Epithelial cell of prostate (primary cell): ENCODE data around the gene SORL1-AS1.
A peak's percentile ranks its signal among the peaks of the same experiment; 100 is the strongest.

ENCODE experiments used
- DNase-seq: peaks from one replicate; pipeline ENCODE4 v3.0.0-alpha.2; 2011; ENCODE audit warnings: low read depth, low spot score
- H3K27ac ChIP-seq: fragments of 450-650 bp; 2 replicates; pipeline ENCODE4 v1.5.1; 2017; ENCODE audit warnings: mild to moderate bottlenecking

Gene SORL1-AS1

GRCh38 chr11:121476379-121477032 lies 23.7 kb upstream of the SORL1-AS1 start:
- H3K27ac ChIP-seq: peak overlapping the region; percentile 47
- DNase-seq: peak; percentile 90

DNA sequence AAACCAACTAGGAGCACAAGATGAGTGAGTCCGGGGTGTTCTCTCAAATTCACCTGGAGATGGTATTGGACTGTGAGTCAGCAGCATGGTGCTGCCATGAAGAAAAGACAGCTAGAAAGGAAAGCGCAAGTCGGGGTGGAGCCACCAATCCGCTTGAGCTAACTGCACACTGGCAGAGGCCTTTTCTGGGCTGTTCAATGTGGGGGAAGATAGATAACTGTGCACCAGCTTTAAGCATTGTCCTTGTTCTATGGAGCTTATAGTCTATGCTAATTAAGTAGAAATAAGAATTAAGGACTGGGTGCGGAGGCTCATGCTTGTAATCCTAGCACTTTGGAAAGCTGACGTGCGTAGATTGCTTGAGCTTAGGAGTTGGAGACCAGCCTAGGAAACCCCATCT lies 21.9 kb upstream of the SORL1-AS1 start:
- DNase-seq: no peak
- no peak overlapping the region for H3K27ac ChIP-seq

DNA sequence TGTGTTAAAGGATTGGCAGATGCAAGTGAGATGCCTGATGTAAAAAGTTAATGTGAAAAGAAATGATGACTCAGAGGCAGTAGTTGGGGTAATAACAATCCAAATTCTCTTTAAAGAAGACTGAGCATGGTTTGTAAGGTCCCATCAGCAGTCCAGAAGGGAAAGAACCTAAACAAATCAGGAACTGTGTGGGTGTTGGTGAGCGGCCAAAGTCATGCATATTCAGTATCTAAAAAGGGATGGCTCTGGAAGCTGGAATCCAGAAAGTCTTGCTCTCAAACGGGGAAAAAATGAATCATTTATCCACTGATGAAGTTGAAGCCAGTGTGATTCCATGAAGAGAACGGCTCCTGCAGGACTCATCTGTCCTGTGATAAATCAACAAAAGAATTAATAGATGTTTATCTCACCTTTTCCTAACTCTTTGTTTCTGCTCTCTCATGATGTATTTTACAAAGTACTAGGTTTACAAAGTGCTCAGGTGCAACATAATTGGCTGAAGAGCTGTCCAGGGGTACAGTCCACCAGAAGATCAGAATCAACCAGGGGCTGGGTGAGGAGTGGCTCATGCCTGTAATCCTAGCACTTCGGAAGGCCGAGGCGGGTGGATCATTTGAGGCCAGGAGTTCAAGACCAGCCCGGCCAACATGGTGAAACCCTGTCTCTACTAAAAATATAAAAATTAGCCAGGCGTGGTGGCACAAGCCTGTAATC lies 20.5 kb upstream of the SORL1-AS1 start:
- no peak overlapping the region for H3K27ac ChIP-seq
- no peak for DNase-seq

DNA sequence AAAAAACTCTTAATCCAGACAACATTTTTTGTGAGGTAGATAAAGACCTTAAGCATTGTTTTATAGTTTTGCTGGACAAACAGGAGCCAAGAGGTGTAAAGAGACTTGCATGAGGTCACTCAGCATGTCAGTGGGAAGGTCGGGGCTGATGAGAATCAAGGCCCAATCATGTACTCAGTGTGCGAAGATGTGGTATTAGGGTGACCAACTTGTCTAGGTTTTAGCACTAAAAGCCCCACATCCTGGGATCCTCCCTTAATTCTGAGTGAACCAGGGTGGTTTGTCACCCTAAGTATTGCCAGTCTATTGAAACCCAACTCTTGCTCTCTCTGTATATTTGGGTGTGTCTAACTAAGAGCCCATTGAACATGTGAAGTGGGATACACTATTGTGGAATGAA lies 19.5 kb upstream of the SORL1-AS1 start:
- no peak overlapping the region for H3K27ac ChIP-seq

DNA sequence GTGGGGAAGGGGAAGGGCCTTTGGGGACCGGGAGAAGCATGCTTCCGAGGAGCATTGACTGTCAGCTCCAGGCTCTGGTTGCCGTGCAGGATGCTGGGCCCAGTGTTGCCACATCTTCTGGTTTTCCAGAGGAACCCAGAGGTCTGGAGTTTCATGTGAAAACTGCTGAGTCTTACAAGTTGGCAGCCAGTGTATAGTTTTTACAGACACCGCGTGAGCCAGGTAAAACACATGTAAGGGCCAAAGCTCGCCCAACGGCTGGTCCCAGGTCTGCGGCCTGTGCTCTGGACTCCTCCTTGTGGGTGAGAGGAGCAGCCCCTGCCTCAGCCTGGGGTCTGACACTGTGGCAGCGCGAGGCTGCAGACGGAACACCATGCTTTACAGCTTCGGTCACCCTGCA lies 18.4 kb upstream of the SORL1-AS1 start:
- no peak overlapping the region for H3K27ac ChIP-seq
- no peak for DNase-seq

More for the DNA sequence above, 19.5 kb upstream of the SORL1-AS1 start:
- no peak for DNase-seq

DNA sequence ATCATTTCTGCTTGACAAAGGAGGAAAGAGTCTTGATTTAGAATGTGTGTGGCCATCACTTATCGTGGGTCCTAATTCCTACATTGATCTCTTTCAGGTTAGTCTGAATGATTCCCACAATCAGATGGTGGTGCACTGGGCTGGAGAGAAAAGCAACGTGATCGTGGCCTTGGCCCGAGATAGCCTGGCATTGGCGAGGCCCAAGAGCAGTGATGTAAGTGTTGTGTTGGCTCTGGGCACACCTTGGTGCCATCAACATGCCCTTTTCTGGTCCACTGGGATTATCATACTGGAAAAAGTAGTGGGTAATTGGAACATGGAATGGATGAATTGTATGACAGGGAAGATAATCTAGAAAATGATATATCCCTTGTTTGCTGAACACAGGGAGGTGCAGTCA lies 17.1 kb upstream of the SORL1-AS1 start:
- no peak overlapping the region for H3K27ac ChIP-seq
- DNase-seq: no peak

DNA sequence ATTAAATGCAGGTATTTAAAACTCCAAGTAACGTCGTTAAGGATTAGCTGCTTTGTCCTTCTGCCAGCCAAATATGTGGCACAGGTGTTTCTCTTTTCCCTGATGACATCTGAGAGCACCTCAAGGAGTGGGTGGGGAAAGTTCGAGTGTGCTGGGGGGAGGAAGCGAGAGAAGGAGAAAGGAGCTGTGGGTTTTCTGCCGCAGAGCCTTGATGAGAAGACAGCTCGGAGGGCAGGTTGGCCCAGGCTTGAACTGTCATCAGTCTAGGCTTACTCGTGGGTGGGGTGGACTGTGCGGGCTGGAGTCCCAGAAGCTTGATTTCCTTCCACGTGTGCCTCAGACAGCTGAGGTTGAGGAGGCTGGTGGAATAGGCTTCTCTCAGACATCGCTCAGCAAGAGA lies 15.2 kb upstream of the SORL1-AS1 start:
- H3K27ac ChIP-seq: peak overlapping the region; percentile 91
- no peak for DNase-seq

DNA sequence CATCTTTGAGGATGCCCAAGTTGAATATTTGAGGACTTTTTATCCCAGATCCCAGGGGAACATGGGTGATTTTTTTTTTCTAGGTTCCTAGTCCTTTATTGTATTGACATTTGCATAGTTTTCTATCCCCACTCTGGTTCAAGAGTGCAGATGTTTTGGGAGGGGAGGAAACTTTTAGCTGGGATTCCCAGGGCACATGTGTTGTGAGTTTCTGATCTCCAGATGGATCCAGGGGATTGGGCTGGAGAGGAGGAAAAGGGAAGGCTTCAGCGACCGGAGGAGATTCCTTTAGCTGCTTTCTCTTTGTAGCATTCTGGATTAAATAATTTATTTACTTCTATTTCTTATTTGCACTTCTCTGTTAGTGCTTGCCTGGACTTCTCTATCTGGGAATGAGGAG lies 14.7 kb upstream of the SORL1-AS1 start:
- peak overlapping the region; percentile 91 for H3K27ac ChIP-seq

DNA sequence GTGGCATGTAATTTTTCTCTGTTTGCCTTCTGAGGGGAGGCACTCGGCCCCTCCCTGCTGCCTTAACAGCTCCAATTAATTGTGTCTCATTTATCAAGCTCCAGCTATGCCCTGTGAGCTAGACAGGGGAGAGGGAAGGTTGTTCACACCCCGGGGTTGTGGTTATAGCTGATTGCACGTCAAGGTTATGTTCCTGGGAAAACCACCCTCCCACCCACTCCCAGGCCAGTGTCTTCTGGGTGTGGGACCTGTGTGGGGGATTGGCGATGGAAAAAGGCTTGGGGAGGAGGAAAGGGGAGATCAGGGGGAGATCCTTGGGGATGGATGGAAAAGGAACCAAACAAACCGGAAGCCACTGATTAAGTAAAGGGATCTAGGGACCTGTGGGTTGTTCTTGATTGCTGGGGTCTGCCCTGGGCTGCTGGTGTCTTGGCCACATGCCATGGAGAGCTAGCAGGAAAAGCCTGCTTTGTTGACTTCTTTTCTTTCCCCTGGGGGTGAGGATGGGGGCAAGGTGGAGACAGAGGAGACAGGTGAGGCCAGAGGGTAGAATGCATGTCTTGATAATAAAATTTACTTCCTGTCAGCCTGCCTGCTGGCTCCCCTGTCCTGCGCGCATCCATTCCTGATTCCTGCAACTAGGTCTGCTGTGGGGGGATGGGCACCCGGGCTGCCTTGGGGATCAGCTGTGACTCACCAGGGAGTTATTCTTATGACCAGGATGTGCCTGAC lies 13.5 kb upstream of the SORL1-AS1 start:
- peak overlapping the region; percentile 91 for H3K27ac ChIP-seq
- no peak for DNase-seq

More for the DNA sequence above, 14.7 kb upstream of the SORL1-AS1 start:
- no peak for DNase-seq

GRCh38 chr11:121465709-121466062 lies 12.9 kb upstream of the SORL1-AS1 start:
- DNase-seq: no peak
- peak overlapping the region; percentile 91 for H3K27ac ChIP-seq

DNA sequence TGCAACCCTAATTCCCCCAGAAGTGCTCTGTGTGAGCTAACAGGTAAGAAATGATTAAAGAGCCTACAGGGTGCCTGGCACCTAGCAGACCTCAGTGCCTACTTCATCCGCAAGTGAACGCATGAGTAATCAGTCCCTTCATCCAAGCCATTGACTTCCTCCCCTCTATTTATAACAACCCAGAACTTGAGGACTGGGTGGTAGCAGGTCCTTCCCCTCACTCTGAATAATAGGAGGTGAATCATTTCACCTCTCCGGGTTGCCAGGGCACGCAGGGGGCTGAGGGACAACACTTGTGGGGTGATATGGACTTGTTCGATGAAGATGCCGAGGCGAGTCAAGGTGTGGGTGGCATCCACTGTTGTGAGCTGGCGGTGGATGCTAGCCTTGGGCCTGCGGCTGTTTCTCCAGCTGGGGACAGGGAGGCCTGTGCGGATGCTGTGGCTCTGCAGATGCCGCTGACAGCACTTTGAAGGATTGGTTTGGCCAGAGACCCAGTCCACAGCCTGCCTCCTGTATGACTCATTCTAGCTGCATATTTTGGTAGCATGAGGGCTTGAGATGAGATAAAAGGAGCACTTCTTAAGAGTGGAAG lies 11.7 kb upstream of the SORL1-AS1 start:
- DNase-seq: no peak
- H3K27ac ChIP-seq: peak overlapping the region; percentile 91

DNA sequence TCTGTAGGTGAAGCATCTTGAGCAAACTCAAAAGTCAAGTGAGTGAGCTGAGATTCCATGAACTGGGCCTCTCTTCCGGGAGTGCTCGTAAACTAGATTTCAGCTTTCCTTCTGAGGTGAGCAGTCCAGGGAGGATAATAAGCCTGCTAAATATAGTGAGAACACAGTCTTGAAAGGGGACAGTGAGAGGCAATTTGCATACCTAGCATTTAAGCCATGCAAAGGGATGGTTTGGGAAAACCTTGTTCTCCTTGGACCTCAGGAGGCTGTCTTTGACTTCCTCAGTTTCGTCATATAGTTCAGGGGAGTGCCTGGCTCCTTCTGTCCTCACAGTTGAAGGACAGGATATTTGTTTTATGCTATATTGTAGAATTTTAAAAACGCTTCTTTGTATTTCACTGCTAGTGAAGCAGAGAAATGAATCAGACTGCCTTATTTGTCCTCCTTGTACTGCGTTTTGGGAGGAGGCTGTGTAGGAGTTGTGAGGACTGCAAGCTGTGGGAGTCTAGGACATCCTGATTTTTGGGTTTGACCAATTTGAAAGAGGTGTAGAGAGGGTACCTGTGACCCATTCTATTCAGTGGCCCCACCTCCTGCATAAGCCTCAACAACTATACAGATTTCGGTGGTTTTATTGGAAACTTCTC lies 11.0 kb upstream of the SORL1-AS1 start:
- peak overlapping the region; percentile 91 for H3K27ac ChIP-seq
- no peak for DNase-seq

GRCh38 chr11:121461843-121462242 lies 9.1 kb upstream of the SORL1-AS1 start:
- no peak overlapping the region for H3K27ac ChIP-seq
- DNase-seq: no peak

- no peak for DNase-seq
- no peak overlapping the region for H3K27ac ChIP-seq
Measured at GRCh38 chr11:121460941-121461514, 8.3 kb upstream of the SORL1-AS1 start.

DNA sequence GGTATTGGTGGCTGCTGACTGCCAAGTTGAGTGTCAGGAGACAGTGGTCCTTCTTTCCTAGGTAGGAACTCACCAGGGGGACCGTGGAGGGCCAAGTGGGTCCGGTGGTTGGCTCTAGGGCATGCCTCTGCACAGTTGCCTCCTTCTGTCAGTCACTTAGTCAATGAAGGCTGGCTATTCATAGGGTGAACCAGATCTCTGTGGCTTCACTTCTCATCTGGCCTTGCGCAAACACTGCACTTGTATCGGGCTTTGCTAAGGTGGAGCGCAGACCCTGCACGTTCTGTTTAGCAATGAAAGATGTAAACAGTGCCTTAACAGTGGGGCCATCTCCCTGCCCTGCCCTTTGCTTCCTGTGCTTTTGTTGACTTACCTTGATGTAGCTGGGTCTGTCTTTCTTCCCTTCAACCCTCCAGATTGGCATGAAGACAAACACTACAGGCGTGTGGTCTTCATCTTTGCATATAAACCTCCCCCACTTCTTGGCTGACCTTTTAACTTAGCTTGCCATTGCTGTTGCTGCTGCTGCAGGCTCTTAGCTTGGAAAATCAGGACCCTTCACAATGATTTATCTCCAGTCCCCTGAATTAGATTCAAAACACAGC lies 6.7 kb upstream of the SORL1-AS1 start:
- no peak overlapping the region for H3K27ac ChIP-seq
- no peak for DNase-seq

DNA sequence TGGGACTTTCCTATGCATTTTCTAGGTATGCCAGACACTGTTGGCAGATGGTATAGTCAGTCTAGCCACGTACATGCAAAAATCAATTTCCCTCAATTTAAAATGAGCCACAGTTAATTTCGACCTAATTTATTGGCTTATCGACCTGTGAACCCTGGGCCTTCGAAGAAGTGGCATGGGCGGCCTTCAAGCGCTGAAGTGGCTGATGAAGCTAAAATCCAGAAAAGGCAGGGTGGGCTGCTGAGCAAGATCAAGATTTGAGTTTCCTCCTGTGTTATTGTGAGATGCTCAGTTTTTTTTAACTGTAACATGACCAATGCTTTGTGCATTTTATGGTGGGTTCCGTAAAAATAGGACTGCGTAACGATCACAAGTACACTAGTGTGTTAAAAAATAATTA lies 5.8 kb upstream of the SORL1-AS1 start:
- DNase-seq: no peak
- no peak overlapping the region for H3K27ac ChIP-seq

DNA sequence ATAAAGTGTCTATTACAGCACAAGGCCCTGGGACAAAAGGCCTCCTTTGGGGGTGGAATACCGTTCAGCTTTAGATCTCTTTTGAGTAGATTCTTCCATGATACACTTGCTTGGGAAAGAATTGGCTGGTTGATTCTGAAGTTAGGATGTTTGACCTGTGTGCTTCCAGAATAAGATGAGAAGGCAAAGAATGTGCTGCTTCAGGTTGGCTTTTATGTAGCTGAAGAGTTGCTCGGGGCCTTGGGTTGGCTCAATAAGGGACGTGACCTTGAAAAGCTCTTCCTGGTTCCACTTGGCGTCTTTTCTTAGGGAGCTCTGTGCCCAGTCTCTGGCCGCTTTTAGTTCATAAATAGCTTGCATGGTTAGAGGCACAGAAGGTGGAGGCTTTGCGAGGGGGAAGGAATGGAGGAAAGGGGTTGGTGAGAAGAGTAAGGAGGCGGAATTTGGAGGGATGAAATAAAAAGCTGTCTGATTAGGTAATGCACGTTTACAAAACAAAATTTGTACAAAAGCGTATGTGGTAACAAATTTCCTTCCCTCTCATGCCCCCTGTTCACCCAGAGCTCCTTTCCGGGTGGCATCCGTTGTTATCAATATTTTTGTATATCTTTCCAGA lies 4.2 kb upstream of the SORL1-AS1 start:
- no peak overlapping the region for H3K27ac ChIP-seq
- DNase-seq: no peak

DNA sequence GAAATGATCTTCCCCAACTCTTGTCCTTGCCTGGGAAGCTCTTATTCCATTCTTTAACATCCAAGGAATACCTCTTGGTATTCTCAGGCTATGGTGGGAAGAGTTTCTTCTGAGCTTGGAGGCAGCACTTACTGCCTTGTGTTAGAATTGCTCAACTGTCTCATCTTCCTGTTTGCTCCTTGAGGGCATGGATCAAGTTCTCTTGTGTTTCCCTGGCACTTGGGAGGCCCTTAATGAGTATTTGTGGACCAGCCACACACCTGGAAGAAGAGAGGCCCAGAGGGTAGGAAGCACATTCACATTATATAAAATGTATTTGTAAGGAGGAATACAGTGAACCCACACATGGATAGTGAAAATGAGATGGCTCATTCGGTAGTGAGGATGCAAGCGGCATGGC lies 3.4 kb upstream of the SORL1-AS1 start:
- no peak overlapping the region for H3K27ac ChIP-seq
- no peak for DNase-seq

- DNase-seq: no peak
- no peak overlapping the region for H3K27ac ChIP-seq
Measured at GRCh38 chr11:121455115-121455514, 2.3 kb upstream of the SORL1-AS1 start.
